ENCODE measurements around the gene RNF223. TPM values are rescaled to one million over a fixed set of nuclear protein-coding genes. Genes with fewer than 3 reads are reported as not detected.

RNF223 gene
- total and polyA plus RNA-seq, 2 donors (not counting 3 experiments of a cell fraction or from before 2014, with no cell fraction given) = not detected

GRCh38 chr1:1054971-1055370, 19.1 kb downstream of the RNF223 start:
- Histone ChIP-seq H3K4me2 (ENCODE audit: insufficient read depth, low read length) (no peak overlapping the region), H3K4me3 (replicated peaks in 1 of 3; ENCODE audit: insufficient read depth in 1 of 3, low read depth in 1 of 3, low read length in 3 of 3) (no peak overlapping the region), H3K4me1 (ENCODE audit: control insufficient read depth, extremely low read depth, insufficient read depth, low read length) (peaks cover 8% of the 10 kb centered on the region), H2AFZ (ENCODE audit: low read depth, low read length) (no peak overlapping the region), H3K9me3 (replicated peaks; ENCODE audit: control insufficient read depth, insufficient read depth, low read length) (no peaks in the 10 kb centered on the region), H3K27me3 (ENCODE audit: control insufficient read depth in 2 of 2, insufficient read depth in 2 of 2, low read length in 2 of 2) (peaks cover 0 to 3% of the 10 kb centered on the region in 2 experiments), H3K27ac (ENCODE audit: insufficient read depth, low read depth, low read length) (no peak overlapping the region), H3K9ac (replicated peaks; ENCODE audit: extremely low read depth, insufficient read depth, low read length) (no peak overlapping the region), H3K36me3 (ENCODE audit: control insufficient read depth in 2 of 2, extremely low read depth in 1 of 2, insufficient read depth in 2 of 2, low read length in 2 of 2) (peaks cover 0 to 11% of the 10 kb centered on the region in 2 experiments), H3K79me2 (ENCODE audit: control insufficient read depth, insufficient read depth, low read length) (no peaks in the 10 kb centered on the region), H4K20me1 (replicated peaks; ENCODE audit: control insufficient read depth, extremely low read depth, insufficient read depth, low read length) (no peaks in the 10 kb centered on the region), H3K9me1 (replicated peaks; ENCODE audit: control insufficient read depth, extremely low read depth, insufficient read depth, low read length) (no peaks in the 10 kb centered on the region)
- dilution Hi-C loops (cut with MboI; ENCODE audit: extremely low pct_ligation_motif_present, low sequenced_read_pairs) = no loop called here
- intact Hi-C loops (cut with micrococcal nuclease) = no loop called here
- no peak for DNase-seq (ENCODE audit: low read depth, low spot score)
- CTCF ChIA-PET = interaction anchor here (0.9 to 1.2 kb wide), 2 partner anchors 31 to 71 kb away, joined by 3 to 4 read pairs; no protein-coding TSS in a partner anchor
- no TSS peak for BruUV-seq (replicated peaks)
- POLR2A ChIA-PET = no interaction called here
- FAIRE-seq = no peak
- TF ChIP-seq EZH2 (IDR thresholded peaks at IDR 0.05; ENCODE audit: borderline replicate concordance, low read depth, low read length, severe bottlenecking) (no peak), POLR2A (IDR thresholded peaks at IDR 0.05; ENCODE audit: low read depth, low read length) (no peak), GATA2 (IDR thresholded peaks at IDR 0.05; ENCODE audit: insufficient read depth, insufficient read length, low read depth, low read length) (no peak), FOS (IDR thresholded peaks at IDR 0.05; ENCODE audit: borderline replicate concordance, insufficient read depth, low read length) (no peak), CTCF (IDR thresholded peaks at IDR 0.05; ENCODE audit: extremely low read depth in 1 of 2, insufficient read depth in 1 of 2, low read depth in 1 of 2, low read length in 2 of 2) (no peak), MAX (IDR thresholded peaks at IDR 0.05; ENCODE audit: insufficient read depth, insufficient read length) (no peak), MYC (IDR thresholded peaks at IDR 0.05; ENCODE audit: low read depth, low read length) (no peak), JUN (IDR thresholded peaks at IDR 0.05; ENCODE audit: borderline replicate concordance, insufficient read depth, insufficient read length, low read depth) (no peak), POLR2AphosphoS5 (IDR thresholded peaks at IDR 0.05; ENCODE audit: insufficient read depth, low read depth, low read length) (no peak)
